ENCODE results near the gene TBX10.

The TBX10 gene

GRCh38 chr11:67647471-67647870 is 7.9 kb upstream of the TBX10 start:
- DNase-seq (ENCODE audit: insufficient read length, low spot score) = no peak
- FAIRE-seq = no peak
- no peak for TF ChIP-seq CTCF (IDR thresholded peaks at IDR 0.05; ENCODE audit: insufficient read depth, missing control alignments)

- FAIRE-seq (no peak), DNase-seq (ENCODE audit: insufficient read length, low spot score) (no peak)
- no peak for TF ChIP-seq CTCF (IDR thresholded peaks at IDR 0.05; ENCODE audit: insufficient read depth, missing control alignments)
Observed at GRCh38 chr11:67646535-67647336, 7.2 kb upstream of the TBX10 start.

DNA sequence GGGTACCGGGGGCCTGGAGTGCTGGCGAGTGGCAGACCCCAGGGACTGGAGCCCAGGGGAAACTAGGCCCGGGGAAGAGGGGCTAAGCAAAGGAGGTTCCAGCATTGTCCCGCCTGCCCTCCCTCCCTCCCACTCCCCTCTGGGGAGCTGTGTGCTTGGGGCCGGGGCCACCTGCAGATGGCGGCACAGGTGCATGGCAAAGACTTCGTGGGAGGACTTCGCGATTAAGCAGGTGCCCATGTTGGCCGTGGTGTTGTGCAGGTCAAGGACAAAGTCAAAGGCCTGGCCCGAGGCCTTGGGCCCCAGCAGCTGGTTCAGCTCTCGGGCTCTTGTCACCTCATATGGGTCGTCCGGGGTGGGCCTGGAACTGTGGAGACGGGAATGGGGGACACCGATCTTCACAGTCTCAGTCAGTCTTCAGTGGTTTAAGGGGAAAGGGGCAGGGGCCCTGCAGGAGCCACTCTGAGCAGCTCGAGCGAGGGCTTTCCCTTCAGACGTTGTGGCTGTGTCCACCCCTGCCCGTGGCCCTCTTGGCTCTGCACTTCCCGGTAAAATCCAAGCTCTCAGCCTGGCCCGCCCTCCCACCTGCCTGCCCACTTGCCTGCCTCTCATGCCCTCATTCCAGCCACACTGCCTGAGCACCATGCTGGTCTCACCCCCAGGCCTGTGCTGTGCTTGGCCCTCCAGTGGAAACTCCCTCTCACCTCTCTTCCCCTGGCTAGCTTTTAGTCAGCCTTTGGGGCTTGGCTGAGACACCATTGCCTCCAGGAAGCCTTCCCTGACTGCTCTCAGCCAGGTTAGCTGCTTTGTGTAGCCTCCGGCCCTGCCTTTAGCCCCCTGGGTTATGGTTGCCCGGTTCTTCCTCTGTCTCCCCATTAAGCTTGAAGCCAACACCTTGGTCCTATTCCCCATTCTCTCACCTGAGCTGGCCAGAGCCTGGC is 6.2 kb upstream of the TBX10 start:
- no peak for FAIRE-seq

GRCh38 chr11:67644472-67645418 is 5.2 kb upstream of the TBX10 start:
- no peak for FAIRE-seq
- no peak for DNase-seq (ENCODE audit: insufficient read length, low spot score)
- no peak for TF ChIP-seq CTCF (IDR thresholded peaks at IDR 0.05; ENCODE audit: insufficient read depth, missing control alignments)

More for the DNA sequence above, 6.2 kb upstream of the TBX10 start:
- no peak for TF ChIP-seq CTCF (IDR thresholded peaks at IDR 0.05; ENCODE audit: insufficient read depth, missing control alignments)
- no peak for DNase-seq (ENCODE audit: insufficient read length, low spot score)

GRCh38 chr11:67644042-67644441 is 4.5 kb upstream of the TBX10 start:
- no peak for FAIRE-seq
- TF ChIP-seq CTCF (IDR thresholded peaks at IDR 0.05; ENCODE audit: insufficient read depth, missing control alignments) = peak; percentile 30
- DNase-seq (ENCODE audit: insufficient read length, low spot score) = no peak

DNA sequence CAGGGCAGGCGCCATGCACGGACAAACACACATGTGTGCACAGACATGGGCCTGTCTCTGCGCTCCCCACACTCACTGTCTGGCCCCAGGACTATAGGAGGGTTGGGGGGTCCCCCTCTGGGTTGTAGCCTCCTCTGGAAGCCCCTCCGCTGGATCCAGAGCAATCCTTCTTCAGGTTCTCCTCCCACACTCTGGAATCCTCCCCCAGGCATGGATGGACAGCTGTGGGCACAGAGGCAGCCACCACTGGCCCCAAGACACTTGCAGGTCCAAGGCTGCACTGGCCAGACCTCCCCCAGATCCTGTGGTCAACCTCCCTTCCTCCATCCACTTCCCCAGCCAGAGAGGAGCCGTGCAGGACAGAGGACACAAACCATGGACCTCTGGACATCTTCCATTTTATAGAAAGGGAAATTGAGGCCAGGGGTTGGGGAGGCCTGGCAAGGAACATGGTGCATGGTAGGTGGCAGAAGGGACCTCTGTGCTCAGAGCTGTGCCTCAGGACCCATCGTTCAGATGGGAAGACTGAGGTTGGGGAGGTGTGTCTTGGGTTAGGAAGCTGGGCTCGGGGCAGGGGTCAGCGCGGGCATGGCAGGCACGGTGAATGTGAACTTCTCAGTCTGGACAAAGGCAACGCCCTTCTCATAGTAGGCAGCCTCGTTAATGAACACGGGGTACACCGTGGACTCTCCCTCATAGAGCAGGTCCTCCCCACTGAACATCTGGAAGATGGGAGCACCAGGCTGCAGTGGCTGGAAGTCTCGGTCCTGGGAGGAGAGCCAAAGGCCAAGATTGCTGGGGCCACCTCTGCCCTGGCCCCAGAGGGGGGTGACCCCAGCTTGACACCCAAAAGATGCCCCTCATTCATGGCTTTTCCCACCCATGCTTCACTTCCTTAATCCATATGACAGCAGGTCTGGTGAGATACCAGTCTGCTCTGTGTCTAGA is 2.9 kb upstream of the TBX10 start:
- FAIRE-seq = no peak
- TF ChIP-seq CTCF (IDR thresholded peaks at IDR 0.05; ENCODE audit: insufficient read depth, missing control alignments) = no peak
- no peak for DNase-seq (ENCODE audit: insufficient read length, low spot score)
